Adrenal gland (tissue), 12 donors: ENCODE measurements around the gene ZFR. TPM values are rescaled to one million over a fixed set of nuclear protein-coding genes. Genes with fewer than 3 reads are reported as not detected.

Experiments
- DNase-seq, 7 donors: peaks; one replicate each; pipeline ENCODE4 v3.0.0-alpha.2; 2019 to 2020
- H3K27ac ChIP-seq, 5 donors: fragments of 200-600 bp; sonication (generic) in 4 of 5; 1 replicate in 3 of 5; 2 replicates in 2 of 5; pipeline versions ENCODE4 v1.5.1 to v1.8.0; 2016 to 2020; ENCODE audit warnings: mild to moderate bottlenecking in 1 of 5
- H3K27me3 ChIP-seq: fragments of 200-600 bp; 2 replicates; pipeline ENCODE4 v1.8.0; 2021
- H3K36me3 ChIP-seq, 2 donors: fragments of 200-600 bp; replicated peaks in 1 of 2; 1 replicate in 1 of 2; 2 replicates in 1 of 2; pipeline versions ENCODE4 v1.5.1 to v1.8.0; 2018 to 2022
- H3K4me1 ChIP-seq, 2 donors: fragments of 200-600 bp; replicated peaks in 1 of 2; 1 replicate in 1 of 2; 2 replicates in 1 of 2; pipeline versions ENCODE4 v1.5.1 to v1.8.0; 2018 to 2021
- H3K4me3 ChIP-seq, 4 donors: fragments of 200-600 bp; sonication (generic) in 3 of 4; one replicate each; pipeline ENCODE4 v1.5.1; 2016 to 2018
- H3K9me3 ChIP-seq, 3 donors: fragments of 200-600 bp; sonication (generic) in 1 of 3; replicated peaks in 1 of 3; 1 replicate in 2 of 3; 2 replicates in 1 of 3; pipeline versions ENCODE4 v1.5.1 to v1.8.0; 2016 to 2021
- POLR2A ChIP-seq, 2 donors: fragments of 450-650 bp; IDR thresholded peaks; one replicate each; pipeline ENCODE4 v1.6.1; 2017; ENCODE audit warnings: antibody characterized with exemption in 2 of 2, mild to moderate bottlenecking in 2 of 2, moderate library complexity in 1 of 2
- WGBS, 4 donors: extraction: QIAGEN DNeasy Blood & Tissue Kit in 2 of 4; methylation state at CpG; one replicate each; pipeline versions ENCODE4 v1.1.5 to v1.1.7; 2013 to 2017; 5-methylcytosine and 5-hydroxymethylcytosine counted together
- intact Hi-C, 2 donors: fragments of 100-400 bp; cut with DNase I; formaldehyde crosslinking; loops; one replicate each; pipeline versions ENCODE4 v1.14.1 to v1.15.0; 2022 to 2023
- microRNA counts, 2 donors: library from miRNA; unstranded; fragments of <30 nt; microRNA quantifications; one replicate each; lab custom pipeline; 2016
- microRNA-seq, 3 donors: library from miRNA; unstranded; fragments of <30 nt; microRNA quantifications; one replicate each; pipeline ENCODE4, GENCODE V29; 2017 to 2020
- polyA plus RNA-seq, 3 donors: library from polyadenylated mRNA; stranded (reverse); fragments of 200-250 nt in 2 of 3; fragments of 350-450 nt in 1 of 3; fragmentation: Illumina TruSeq in 1 of 3; extraction: RNeasy Lipid Tissue Mini Kit (QIAGEN cat#74804) in 1 of 3; gene quantifications; one replicate each; pipeline ENCODE4 v1.2.3, GENCODE V29; 2013 to 2014
- small RNA-seq, 2 donors: library from RNA; depleted of rRNA; stranded (forward); fragments of <200 nt; gene quantifications; one replicate each; pipeline ENCODE3, GENCODE V24; 2016
- total RNA-seq, 9 donors: library from RNA; depleted of rRNA in 4 of 9; stranded (reverse); fragments of >200 nt in 4 of 9; fragments of 120-200 nt in 1 of 9; fragmentation: NEBNext Ultra II Directional in 1 of 9; extraction: Animal tissue kit (Norgen Biotek cat#: 25700) in 1 of 9; gene quantifications; one replicate each; pipeline versions ENCODE4 v1.1.0 to v1.2.4, GENCODE V29; 2013 to 2023
- TF ChIP-seq, protein P1 (sequence below), 6 experiments: fragments of 450-650 bp in 4 of 6; fragments of 200-600 bp in 2 of 6; sonication (generic) in 1 of 6; IDR thresholded peaks; 1 replicate in 5 of 6; 2 replicates in 1 of 6; pipeline versions ENCODE4 v1.5.1 to v1.8.0; 2016 to 2021; ENCODE audit warnings: antibody characterized with exemption in 6 of 6, mild to moderate bottlenecking in 2 of 6, moderate library complexity in 1 of 6
- donor health status: healthy with polysubstance abuse.
- donor health status: Bipolar disorder and iron deficiency.
- donor health status: DM: yes; HTN: yes; CAD: no.
- donor health status: DM: no; HTN: no; CAD: no.
- donor health status: DM: no; HTN: no; CAD: no.
- donor health status: DM: yes; HTN: yes; CAD: no.

ZFR gene
- total and polyA plus RNA-seq, 12 donors = 29.4 to 154 (median 72.7) TPM

DNA sequence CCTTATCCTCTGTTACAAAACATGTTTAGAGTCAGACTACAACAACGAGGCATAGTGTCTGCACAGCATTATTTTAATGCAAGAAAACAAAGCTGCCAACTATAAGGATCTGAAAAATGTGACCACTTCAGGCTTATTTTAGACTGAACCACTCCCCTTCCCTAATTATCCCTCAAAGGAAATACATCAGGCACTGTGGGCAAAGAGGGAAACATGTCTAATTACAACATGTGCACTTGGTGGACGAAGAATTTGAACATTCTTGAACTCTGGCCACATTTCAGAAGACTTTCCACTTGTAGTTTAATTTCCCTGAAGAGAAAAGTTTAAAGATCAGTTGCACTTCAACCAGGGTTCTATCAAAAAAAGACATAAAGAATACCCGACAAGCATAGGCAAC is 135.6 kb downstream of the ZFR start:
- no peak for TF ChIP-seq POLR2A (IDR thresholded peaks at IDR 0.05)
- TF ChIP-seq, protein P1, sequence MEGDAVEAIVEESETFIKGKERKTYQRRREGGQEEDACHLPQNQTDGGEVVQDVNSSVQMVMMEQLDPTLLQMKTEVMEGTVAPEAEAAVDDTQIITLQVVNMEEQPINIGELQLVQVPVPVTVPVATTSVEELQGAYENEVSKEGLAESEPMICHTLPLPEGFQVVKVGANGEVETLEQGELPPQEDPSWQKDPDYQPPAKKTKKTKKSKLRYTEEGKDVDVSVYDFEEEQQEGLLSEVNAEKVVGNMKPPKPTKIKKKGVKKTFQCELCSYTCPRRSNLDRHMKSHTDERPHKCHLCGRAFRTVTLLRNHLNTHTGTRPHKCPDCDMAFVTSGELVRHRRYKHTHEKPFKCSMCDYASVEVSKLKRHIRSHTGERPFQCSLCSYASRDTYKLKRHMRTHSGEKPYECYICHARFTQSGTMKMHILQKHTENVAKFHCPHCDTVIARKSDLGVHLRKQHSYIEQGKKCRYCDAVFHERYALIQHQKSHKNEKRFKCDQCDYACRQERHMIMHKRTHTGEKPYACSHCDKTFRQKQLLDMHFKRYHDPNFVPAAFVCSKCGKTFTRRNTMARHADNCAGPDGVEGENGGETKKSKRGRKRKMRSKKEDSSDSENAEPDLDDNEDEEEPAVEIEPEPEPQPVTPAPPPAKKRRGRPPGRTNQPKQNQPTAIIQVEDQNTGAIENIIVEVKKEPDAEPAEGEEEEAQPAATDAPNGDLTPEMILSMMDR (IDR thresholded peaks at IDR 0.05) = no peak
- Histone ChIP-seq H3K27ac (peak overlapping the region in 1 of 5 donors; percentile 39), H3K9me3 (no peaks in the 10 kb centered on the region), H3K27me3 (no peaks in the 10 kb centered on the region), H3K4me1 (peaks cover 15 to 42% of the 10 kb centered on the region in 2 donors), H3K36me3 (no peaks in the 10 kb centered on the region), H3K4me3 (no peak overlapping the region)
- DNase-seq = no peak
- 44 to 58% (median 52%) methylated on average over 3 of the region's 3 CpGs for WGBS, 4 donors
- intact Hi-C loops = no loop called here

GRCh38 chr5:32307769-32308194 is 136.8 kb downstream of the ZFR start:
- TF ChIP-seq POLR2A (IDR thresholded peaks at IDR 0.05) = no peak
- TF ChIP-seq, protein P1 (IDR thresholded peaks at IDR 0.05) = no peak
- Histone ChIP-seq H3K4me1 (peaks cover 20 to 48% of the 10 kb centered on the region in 2 donors), H3K36me3 (no peaks in the 10 kb centered on the region), H3K4me3 (no peak overlapping the region), H3K27ac (no peak overlapping the region), H3K27me3 (no peaks in the 10 kb centered on the region), H3K9me3 (no peaks in the 10 kb centered on the region)
- intact Hi-C loops = no loop called here
- 90 to 100% (median 94%) methylated on average over 4 of the region's 4 CpGs for WGBS, 4 donors
- no peak for DNase-seq

- intact Hi-C loops = no loop called here
- no peak overlapping the region for H3K4me3 ChIP-seq
- DNase-seq = no peak
- peaks cover 24 to 50% of the 10 kb centered on the region in 2 donors for H3K4me1 ChIP-seq
- H3K27ac ChIP-seq = no peak overlapping the region
- H3K36me3 ChIP-seq = no peaks in the 10 kb centered on the region
- TF ChIP-seq POLR2A (IDR thresholded peaks at IDR 0.05) = no peak
- TF ChIP-seq, protein P1 (IDR thresholded peaks at IDR 0.05) = no peak
- no peaks in the 10 kb centered on the region for H3K9me3 ChIP-seq
- 67 to 81% (median 77%) methylated on average over 5 of the region's 5 CpGs for WGBS, 4 donors
- H3K27me3 ChIP-seq = no peaks in the 10 kb centered on the region
Measured at GRCh38 chr5:32304622-32305021, 139.9 kb downstream of the ZFR start.

MicroRNAs within 50 kb of the gene (microRNA counts, 767-probe panel; counts per million panel counts)
- 3,814 to 4,476 counts per million in 2 donors for microRNA hsa-miR-579 (lab: Ali Mortazavi, UCI)

Small RNA genes within 50 kb of the gene (microRNA-seq; reads per million reads assigned to microRNA genes)
- gene MIR579 = 3.6 to 6.5 (median 4.8) reads per million in 3 donors

Small RNA genes within 50 kb of the gene (small RNA-seq; reads per million reads assigned to genes)
- gene MIR579 (0 reads per million in 2 donors), gene RNU6-378P (0 reads per million in 2 donors)

Other genes starting within 250 kb of the ZFR start
- 10 to 100 TPM; 13.4 to 30.7 (median 24.8) TPM for gene MTMR12, start 131.8 kb downstream of the ZFR start, total RNA-seq
- gene MTMR12, start 131.8 kb downstream of the ZFR start, polyA plus RNA-seq = 10 to 100 TPM in 1 of 3 donors, 1 to 10 TPM in 2; 4.5 to 18.4 (median 6.5) TPM
- gene SUB1, start 140.8 kb upstream of the ZFR start, total RNA-seq = 100 to 1,000 TPM in 7 of 9 donors, 10 to 100 TPM in 2; 48.1 to 439 (median 172) TPM
- gene SUB1, start 140.8 kb upstream of the ZFR start, polyA plus RNA-seq = 100 to 1,000 TPM; 126 to 428 (median 126) TPM